Activated CD8-positive, alpha-beta memory T cell treated with anti-CD3 and anti-CD28 coated beads, Interleukin-2, amount 50 U/mL, for 48 hours (primary cell): ENCODE results near the gene DSCAML1.
A peak's percentile ranks its signal among the peaks of the same experiment; 100 is the strongest.

Experiments used
- DNase-seq: peaks from one replicate; pipeline ENCODE4 v3.0.0-alpha.2; 2020

DSCAML1 gene

GRCh38 chr11:117796872-117797529 lies at the start of gene DSCAML1:
Gene DSCAML1, minus strand, starts transcription at chr11:117797216. Its CDS starts 137 bp downstream, at chr11:117797079.
- peak; percentile 73 for DNase-seq

- DNase-seq, result peak; percentile 96
These were observed 46.9 kb upstream of the DSCAML1 start for GRCh38 chr11:117843666-117844484.

DNA sequence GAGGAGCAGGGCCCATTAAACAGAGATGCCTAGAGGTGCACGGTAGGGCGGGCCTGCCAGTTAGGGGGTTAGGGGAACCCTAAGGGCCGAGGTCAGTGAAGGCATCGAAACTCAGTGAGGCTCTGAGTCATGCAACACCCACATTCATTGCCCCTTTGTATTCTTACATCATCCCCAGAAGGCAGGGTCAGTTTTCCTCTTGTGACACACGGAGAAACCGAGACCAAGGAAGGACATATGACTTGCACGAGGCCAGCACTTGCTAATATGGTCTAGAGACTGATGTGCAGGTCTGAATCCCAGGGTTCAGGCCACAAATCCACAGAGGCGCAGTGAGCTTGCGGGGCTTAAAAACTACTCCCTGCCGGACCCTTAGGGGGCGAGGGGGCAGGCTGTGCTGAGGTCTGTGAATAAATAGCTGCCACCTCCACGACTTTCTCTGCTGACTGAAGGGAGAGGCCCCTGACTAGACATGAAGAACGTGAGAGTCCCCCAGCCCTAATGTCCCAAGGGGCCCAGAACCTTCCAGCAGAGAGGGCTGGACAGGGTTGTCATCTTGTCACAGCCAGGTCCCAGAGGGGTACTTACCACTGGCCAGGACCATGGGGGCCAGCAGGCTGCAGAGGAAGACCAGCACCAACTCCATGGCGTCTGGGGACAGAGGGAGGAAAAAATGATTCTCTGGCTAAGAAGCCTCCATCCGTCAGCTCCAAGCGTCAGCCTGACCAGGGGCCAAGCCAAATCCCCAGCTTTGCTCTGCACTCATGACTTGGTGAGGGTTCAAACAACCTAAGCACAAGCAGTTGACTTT lies 45.3 kb upstream of the DSCAML1 start:
- DNase-seq, result peak; percentile 47

DNA sequence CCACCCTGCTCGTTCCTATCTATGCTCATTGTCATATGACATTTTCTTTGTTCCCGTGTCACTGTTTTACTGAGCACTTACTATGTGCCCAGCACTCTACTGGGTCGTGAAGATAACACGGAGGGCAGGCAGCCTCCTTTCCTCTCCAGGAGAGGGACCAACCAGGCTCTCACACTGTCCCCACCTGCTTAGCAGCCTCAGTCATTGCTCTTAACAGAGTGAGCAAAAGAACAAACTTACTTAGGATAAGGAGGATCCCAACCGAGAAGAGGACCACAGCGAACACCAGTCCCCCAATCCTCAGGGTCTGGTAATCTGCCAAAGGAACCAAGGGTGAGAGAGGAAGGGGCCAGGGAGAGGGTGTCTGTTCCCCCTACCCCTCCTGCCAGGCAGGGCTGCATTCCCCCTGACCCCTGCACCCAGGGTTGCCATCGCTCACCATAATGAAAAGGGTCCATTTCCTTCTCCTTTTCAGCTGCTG lies 44.6 kb upstream of the DSCAML1 start:
- DNase-seq, result peak; percentile 46

GRCh38 chr11:117840881-117841550 lies 44.0 kb upstream of the DSCAML1 start:
- DNase-seq, result peak; percentile 47

DNA sequence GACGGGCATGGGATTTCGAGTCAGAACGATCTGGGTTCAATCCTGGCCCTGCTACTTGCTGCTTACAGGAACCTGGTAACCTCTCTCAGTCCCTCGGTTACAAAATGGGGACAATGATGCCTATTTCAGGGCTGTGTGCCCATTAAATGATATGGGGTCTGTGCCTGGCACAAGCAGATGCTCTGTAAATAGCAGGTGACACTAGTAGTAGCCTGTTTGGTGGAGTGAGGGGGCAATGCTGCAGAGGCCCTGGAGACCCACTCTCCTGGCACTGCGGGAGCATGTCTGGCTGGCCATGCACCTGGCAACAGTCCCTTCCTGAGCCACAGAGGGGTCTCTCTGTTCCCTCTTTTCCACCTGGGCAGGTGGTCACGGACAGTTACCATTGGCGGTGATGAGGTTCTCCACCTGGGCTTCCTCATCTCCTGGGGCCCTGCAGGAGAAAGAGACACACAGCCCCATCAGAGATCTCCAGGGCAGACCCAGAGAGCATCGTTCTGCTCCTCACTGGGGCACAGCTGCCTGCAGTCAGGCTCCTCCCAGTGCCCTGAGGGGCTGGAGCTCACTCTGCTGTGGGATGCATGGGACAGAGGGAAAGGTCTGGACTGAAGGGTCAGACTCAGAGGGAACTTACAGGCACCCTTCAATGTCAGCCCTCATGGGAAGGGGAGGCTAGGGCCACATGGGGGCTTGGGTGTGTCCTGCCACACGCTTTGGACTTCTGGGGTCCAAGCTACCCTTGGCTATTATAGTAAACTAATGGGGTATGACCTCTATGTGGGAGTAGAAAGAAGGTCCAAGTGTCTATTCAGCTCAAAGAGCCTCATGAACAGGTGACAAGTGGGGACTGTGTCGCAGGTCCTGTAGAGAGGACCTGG lies 43.2 kb upstream of the DSCAML1 start:
- DNase-seq, result peak; percentile 49

GRCh38 chr11:117839380-117839881 lies 42.4 kb upstream of the DSCAML1 start:
- DNase-seq, result peak; percentile 40

GRCh38 chr11:117838901-117839300 lies 41.9 kb upstream of the DSCAML1 start:
- DNase-seq, result peak; percentile 39

GRCh38 chr11:117837791-117838190 lies 40.8 kb upstream of the DSCAML1 start:
- DNase-seq, result peak; percentile 44

DNA sequence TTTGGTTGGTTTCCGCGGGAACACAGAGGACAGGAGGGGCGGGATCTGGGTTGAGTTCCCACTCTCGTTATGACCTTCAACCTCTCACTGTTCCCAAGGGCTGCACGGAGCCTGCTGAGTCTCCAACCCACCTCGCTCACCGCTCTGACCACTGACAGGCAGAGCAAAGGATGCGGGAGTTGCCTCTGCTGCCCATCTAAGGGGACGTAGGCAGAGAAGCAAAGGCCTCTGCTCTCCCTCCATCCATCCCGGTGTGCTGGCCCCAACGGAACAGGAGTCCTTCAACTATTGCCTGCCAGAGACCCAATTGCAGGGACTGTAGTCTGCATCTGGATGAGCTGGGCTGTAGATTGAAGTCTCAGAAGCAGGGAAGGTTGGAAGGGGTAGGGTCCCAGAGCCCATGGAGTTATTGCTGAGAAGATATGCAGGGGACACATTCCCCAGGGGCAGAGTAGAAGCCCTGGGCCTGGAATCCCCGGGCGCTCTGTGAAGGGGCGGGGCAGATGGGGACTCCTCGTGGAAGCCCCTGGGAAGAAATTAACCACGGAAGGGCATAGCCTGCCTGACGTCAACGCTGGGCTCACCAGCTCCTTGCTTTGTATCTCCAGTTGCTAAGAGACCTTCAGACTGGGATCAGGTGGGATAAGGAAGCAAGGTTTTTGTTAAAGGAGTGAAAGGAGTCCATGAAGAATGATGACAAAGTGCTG lies 40.2 kb upstream of the DSCAML1 start:
- DNase-seq, result peak; percentile 43

GRCh38 chr11:117836077-117836960 lies 39.3 kb upstream of the DSCAML1 start:
- no peak for DNase-seq

GRCh38 chr11:117835576-117835975 lies 38.6 kb upstream of the DSCAML1 start:
- peak; percentile 43 for DNase-seq

- DNase-seq, result no peak
These were observed 37.9 kb upstream of the DSCAML1 start for GRCh38 chr11:117834838-117835443.

DNA sequence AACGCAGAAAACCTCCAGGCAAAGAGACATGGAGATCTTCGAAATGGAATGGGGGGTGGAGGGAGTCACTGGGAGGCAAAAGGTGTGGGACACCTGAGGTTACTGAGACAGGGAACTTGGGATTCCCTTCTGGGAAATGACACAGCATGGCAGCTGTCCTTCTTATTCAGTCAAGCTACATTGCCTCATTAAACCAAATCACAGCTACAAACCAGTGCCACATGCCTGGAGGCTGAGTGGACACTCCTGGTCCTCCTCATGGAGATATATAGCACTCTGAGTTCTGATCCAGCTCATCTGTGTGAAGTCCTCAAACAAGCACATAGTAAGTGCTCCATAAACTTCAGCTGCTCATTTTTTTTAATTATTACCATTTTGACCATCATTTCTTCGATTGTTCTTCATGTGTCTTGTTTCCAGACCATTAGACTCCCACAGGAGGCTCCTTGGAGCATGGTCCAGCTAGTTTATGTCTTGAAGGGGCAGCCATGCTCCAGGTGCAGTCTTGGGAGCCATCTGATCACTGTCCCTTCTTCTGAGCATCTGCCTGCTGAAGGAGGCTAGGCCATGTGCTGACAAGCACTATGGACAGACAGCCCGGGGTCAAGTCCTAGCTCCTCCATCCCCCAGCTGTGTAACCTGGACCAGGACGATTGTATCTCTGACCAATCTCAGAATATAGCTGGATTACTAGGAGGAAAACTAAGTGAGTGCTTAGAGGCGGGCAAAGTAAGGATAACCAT lies 37.2 kb upstream of the DSCAML1 start:
- DNase-seq, result peak; percentile 38

DNA sequence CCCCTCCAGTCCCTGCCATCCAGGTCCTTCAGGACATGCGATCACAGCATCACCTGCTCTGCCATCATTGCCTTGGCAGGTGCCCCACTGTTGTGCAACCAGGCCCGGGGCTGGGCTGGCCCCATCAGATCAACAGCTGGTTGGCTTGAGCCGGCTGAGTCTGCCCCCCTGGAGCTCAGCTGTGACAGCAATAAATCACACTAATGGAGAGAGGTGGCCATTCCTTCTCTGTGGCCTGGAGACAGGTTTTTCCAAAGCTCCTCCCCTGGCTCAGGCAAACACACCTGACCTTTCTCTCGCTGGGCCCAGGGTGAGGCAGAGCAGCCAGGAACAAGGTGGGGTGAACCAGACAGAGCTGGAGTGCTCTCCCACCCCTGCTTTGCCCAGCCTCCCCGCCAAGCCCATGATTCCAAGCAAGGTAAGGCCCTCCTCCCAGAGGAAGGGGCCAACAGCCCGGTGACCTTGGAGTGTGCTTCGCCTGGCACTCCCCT lies 36.4 kb upstream of the DSCAML1 start:
- DNase-seq, result peak; percentile 51

DNA sequence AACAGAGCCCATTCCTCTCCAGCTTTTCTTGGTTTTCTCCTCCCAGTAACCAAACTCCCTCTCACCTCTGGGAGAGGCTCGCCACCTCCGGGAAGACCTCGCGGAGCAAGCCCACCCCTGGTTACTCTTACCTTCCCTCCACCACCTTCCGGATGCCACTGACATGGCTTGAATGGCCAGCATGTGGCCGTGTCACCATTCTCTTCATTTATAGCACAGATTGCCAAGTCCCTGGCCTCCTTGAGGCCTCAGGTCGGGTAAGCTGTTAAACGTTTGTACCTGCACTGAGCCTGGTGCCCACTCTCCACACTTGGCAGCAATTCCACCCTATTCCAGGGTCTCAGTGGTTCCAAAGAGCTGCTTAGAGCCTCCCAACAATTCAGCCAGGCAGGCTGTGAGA lies 35.5 kb upstream of the DSCAML1 start:
- DNase-seq, result peak; percentile 38

- peak; percentile 40 for DNase-seq
These were observed 34.8 kb upstream of the DSCAML1 start for GRCh38 chr11:117831661-117832415.
